ENCODE data around the gene NOTUM.
A peak's percentile ranks its signal among the peaks of the same experiment; 100 is the strongest.

The NOTUM gene

DNA sequence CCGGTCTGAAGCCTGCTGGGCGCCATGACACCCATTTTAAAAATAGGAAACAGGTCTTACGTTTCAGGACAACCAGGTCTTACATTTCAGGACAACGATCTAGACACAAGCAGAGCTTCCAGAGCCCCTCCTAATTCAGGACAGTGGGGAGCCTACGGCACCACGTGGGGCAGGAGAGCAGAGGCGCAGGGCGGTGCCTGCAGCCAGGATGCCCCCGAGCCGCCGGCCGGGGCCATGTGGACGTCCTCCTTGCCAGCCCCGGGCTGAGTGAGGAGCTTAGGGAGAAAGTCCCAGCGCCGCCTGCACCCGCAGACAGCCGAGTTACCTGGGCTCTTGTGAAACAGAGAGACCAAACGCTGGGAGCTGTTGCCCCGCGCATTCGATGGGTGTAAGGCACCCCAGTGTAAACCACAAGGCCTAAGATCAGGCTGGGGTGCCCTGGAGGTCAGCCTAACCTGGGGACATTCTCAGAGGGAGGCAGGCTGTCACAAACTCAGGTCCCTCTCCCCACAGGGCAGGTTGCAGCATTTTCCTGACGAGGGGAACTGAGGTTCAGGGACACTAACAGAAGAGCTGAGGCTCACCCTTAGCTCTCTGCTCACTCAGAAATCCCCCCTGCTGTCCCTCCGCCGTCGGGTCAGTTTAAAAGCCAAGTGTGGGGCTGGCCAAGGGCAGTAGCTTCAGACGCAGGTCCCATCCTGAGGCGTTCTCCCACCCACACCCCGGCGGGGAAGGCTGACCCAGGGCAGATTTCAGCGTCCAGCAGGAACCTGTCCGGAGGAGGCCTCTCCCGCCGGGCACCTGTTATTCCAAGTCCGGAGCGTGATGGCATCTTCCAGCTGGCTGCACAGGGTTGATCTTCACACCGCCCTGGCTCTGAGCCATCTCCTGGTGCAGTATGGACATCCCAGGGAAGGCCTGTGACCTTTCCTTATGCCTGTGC is 1.8 kb upstream of the NOTUM start:
- CTCF ChIA-PET = interaction anchor here (0.6 to 2.5 kb wide), 2 partner anchors 21 to 58 kb away, joined by 3 to 13 read pairs; no protein-coding TSS in a partner anchor
- H3K4me3 ChIP-seq (ENCODE audit: low read depth, low read length) = no peak overlapping the region
- no peak overlapping the region for H3K27ac ChIP-seq (ENCODE audit: extremely low read depth, low read depth, low read length)
- POLR2A ChIA-PET = interaction anchor here (0.7 to 2.0 kb wide), 2 partner anchors 8 to 57 kb away, joined by 3 to 5 read pairs; no protein-coding TSS in a partner anchor
- no peaks in the 10 kb centered on the region for H3K9me3 ChIP-seq (ENCODE audit: control insufficient read depth, insufficient read depth, low read depth, low read length)
- H3K4me1 ChIP-seq (ENCODE audit: control insufficient read depth, insufficient read depth, low read length) = peaks cover 4% of the 10 kb centered on the region; the same call in 1 of the 2 replicates
- no peaks in the 10 kb centered on the region for H3K36me3 ChIP-seq (ENCODE audit: control insufficient read depth in 2 of 2, insufficient read depth in 1 of 2, low read length in 2 of 2)
- TF ChIP-seq ZNF830 (tag by site-specific recombination; IDR thresholded peaks at IDR 0.05; ENCODE audit: low read depth) (no peak), FEZF1 (tag by site-specific recombination; IDR thresholded peaks at IDR 0.05) (no peak), ZNF155 (tag by site-specific recombination; IDR thresholded peaks at IDR 0.05) (no peak), ZNF48 (tag by site-specific recombination; IDR thresholded peaks at IDR 0.05) (no peak), GLIS2 (tag by site-specific recombination; IDR thresholded peaks at IDR 0.05) (0 out of 2 replicates have a peak, but pooled peaks have one; percentile 3), ZNF394 (tag by site-specific recombination; IDR thresholded peaks at IDR 0.05; ENCODE audit: borderline replicate concordance) (no peak), ZNF391 (tag by site-specific recombination; IDR thresholded peaks at IDR 0.05; ENCODE audit: borderline replicate concordance, low read depth) (no peak), ZNF76 (tag by site-specific recombination; IDR thresholded peaks at IDR 0.05; ENCODE audit: borderline replicate concordance, low read depth) (no peak), OSR2 (tag by site-specific recombination; IDR thresholded peaks at IDR 0.05) (no peak), IKZF3 (tag by site-specific recombination; IDR thresholded peaks at IDR 0.05) (peak; percentile 37; the same call in 1 of the 2 replicates), ZNF404 (tag by site-specific recombination; IDR thresholded peaks at IDR 0.05) (no peak), YY2 (tag by site-specific recombination; IDR thresholded peaks at IDR 0.05) (no peak), BCL11B (tag by site-specific recombination; IDR thresholded peaks at IDR 0.05; ENCODE audit: low read depth) (no peak), ZNF184 (tag by site-specific recombination; IDR thresholded peaks at IDR 0.05) (no peak), ZNF600 (tag by site-specific recombination; IDR thresholded peaks at IDR 0.05) (0 out of 2 replicates have a peak, but pooled peaks have one; percentile 76), ZNF202 (tag by site-specific recombination; IDR thresholded peaks at IDR 0.05; ENCODE audit: borderline replicate concordance) (no peak), ZNF776 (tag by site-specific recombination; IDR thresholded peaks at IDR 0.05; ENCODE audit: borderline replicate concordance) (no peak), ZNF366 (tag by site-specific recombination; conservative IDR thresholded peaks at IDR 0.05) (no peak), ZNF341 (tag by site-specific recombination; IDR thresholded peaks at IDR 0.05; ENCODE audit: low read depth) (peak; percentile 58)
- TF ChIP-seq, protein P1, sequence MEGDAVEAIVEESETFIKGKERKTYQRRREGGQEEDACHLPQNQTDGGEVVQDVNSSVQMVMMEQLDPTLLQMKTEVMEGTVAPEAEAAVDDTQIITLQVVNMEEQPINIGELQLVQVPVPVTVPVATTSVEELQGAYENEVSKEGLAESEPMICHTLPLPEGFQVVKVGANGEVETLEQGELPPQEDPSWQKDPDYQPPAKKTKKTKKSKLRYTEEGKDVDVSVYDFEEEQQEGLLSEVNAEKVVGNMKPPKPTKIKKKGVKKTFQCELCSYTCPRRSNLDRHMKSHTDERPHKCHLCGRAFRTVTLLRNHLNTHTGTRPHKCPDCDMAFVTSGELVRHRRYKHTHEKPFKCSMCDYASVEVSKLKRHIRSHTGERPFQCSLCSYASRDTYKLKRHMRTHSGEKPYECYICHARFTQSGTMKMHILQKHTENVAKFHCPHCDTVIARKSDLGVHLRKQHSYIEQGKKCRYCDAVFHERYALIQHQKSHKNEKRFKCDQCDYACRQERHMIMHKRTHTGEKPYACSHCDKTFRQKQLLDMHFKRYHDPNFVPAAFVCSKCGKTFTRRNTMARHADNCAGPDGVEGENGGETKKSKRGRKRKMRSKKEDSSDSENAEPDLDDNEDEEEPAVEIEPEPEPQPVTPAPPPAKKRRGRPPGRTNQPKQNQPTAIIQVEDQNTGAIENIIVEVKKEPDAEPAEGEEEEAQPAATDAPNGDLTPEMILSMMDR (tag by site-specific recombination; IDR thresholded peaks at IDR 0.05) = no peak
- TF ChIP-seq, protein P2, sequence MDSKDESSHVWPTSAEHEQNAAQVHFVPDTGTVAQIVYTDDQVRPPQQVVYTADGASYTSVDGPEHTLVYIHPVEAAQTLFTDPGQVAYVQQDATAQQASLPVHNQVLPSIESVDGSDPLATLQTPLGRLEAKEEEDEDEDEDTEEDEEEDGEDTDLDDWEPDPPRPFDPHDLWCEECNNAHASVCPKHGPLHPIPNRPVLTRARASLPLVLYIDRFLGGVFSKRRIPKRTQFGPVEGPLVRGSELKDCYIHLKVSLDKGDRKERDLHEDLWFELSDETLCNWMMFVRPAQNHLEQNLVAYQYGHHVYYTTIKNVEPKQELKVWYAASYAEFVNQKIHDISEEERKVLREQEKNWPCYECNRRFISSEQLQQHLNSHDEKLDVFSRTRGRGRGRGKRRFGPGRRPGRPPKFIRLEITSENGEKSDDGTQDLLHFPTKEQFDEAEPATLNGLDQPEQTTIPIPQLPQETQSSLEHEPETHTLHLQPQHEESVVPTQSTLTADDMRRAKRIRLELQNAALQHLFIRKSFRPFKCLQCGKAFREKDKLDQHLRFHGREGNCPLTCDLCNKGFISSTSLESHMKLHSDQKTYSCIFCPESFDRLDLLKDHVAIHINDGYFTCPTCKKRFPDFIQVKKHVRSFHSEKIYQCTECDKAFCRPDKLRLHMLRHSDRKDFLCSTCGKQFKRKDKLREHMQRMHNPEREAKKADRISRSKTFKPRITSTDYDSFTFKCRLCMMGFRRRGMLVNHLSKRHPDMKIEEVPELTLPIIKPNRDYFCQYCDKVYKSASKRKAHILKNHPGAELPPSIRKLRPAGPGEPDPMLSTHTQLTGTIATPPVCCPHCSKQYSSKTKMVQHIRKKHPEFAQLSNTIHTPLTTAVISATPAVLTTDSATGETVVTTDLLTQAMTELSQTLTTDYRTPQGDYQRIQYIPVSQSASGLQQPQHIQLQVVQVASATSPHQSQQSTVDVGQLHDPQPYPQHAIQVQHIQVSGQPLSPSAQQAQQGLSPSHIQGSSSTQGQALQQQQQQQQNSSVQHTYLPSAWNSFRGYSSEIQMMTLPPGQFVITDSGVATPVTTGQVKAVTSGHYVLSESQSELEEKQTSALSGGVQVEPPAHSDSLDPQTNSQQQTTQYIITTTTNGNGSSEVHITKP (tag by site-specific recombination; IDR thresholded peaks at IDR 0.05) = no peak
- TF ChIP-seq, protein P3, sequence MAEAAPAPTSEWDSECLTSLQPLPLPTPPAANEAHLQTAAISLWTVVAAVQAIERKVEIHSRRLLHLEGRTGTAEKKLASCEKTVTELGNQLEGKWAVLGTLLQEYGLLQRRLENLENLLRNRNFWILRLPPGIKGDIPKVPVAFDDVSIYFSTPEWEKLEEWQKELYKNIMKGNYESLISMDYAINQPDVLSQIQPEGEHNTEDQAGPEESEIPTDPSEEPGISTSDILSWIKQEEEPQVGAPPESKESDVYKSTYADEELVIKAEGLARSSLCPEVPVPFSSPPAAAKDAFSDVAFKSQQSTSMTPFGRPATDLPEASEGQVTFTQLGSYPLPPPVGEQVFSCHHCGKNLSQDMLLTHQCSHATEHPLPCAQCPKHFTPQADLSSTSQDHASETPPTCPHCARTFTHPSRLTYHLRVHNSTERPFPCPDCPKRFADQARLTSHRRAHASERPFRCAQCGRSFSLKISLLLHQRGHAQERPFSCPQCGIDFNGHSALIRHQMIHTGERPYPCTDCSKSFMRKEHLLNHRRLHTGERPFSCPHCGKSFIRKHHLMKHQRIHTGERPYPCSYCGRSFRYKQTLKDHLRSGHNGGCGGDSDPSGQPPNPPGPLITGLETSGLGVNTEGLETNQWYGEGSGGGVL (tag by site-specific recombination; IDR thresholded peaks at IDR 0.05) = no peak
- TF ChIP-seq, protein P4, sequence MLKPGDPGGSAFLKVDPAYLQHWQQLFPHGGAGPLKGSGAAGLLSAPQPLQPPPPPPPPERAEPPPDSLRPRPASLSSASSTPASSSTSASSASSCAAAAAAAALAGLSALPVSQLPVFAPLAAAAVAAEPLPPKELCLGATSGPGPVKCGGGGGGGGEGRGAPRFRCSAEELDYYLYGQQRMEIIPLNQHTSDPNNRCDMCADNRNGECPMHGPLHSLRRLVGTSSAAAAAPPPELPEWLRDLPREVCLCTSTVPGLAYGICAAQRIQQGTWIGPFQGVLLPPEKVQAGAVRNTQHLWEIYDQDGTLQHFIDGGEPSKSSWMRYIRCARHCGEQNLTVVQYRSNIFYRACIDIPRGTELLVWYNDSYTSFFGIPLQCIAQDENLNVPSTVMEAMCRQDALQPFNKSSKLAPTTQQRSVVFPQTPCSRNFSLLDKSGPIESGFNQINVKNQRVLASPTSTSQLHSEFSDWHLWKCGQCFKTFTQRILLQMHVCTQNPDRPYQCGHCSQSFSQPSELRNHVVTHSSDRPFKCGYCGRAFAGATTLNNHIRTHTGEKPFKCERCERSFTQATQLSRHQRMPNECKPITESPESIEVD (tag by site-specific recombination; IDR thresholded peaks at IDR 0.05) = no peak
- TF ChIP-seq, protein P5, sequence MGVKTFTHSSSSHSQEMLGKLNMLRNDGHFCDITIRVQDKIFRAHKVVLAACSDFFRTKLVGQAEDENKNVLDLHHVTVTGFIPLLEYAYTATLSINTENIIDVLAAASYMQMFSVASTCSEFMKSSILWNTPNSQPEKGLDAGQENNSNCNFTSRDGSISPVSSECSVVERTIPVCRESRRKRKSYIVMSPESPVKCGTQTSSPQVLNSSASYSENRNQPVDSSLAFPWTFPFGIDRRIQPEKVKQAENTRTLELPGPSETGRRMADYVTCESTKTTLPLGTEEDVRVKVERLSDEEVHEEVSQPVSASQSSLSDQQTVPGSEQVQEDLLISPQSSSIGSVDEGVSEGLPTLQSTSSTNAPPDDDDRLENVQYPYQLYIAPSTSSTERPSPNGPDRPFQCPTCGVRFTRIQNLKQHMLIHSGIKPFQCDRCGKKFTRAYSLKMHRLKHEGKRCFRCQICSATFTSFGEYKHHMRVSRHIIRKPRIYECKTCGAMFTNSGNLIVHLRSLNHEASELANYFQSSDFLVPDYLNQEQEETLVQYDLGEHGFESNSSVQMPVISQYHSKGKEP (tag by site-specific recombination; IDR thresholded peaks at IDR 0.05) = no peak

All from HEK293 (cell line).